Mucosa of descending colon (tissue), 3 donors: ENCODE results near the gene SMAD5. TPM values are rescaled to one million over a fixed set of nuclear protein-coding genes. Genes with fewer than 3 reads are reported as not detected.

Source experiments
- ATAC-seq: fragments of 200-7000 bp; cut with Tn5 transposase; one replicate; pipeline ENCODE4 v1.9.1; 2020; ENCODE audit warnings: mild to moderate bottlenecking, moderate library complexity
- DNase-seq, 3 donors: peaks; one replicate each; pipeline ENCODE4 v3.0.0-alpha.2; 2020
- H3K36me3 ChIP-seq: fragments of 200-600 bp; one replicate; pipeline ENCODE4 v1.8.0; 2021; ENCODE audit warnings: low read depth, mild to moderate bottlenecking
- H3K4me1 ChIP-seq: fragments of 200-600 bp; one replicate; pipeline ENCODE4 v1.8.0; 2021; ENCODE audit warnings: low read depth, mild to moderate bottlenecking
- H3K4me3 ChIP-seq: fragments of 200-600 bp; one replicate; pipeline ENCODE4 v1.8.0; 2021; ENCODE audit warnings: mild to moderate bottlenecking
- H3K9me3 ChIP-seq: fragments of 200-600 bp; one replicate; pipeline ENCODE4 v1.8.0; 2021; ENCODE audit warnings: mild to moderate bottlenecking
- intact Hi-C, 2 donors: fragments of 100-400 bp; cut with DNase I in 1 of 2; cut with micrococcal nuclease in 1 of 2; formaldehyde crosslinking; loops; one replicate each; pipeline versions ENCODE4 v1.11.0 to v1.11.1; 2022; cut with DNase I, micrococcal nuclease
- total RNA-seq, 3 donors: library from RNA; stranded (reverse); fragmentation: NEBNext Ultra II Directional in 2 of 3; extraction: Animal tissue kit (Norgen Biotek cat#: 25700) in 2 of 3; gene quantifications; one replicate each; pipeline versions ENCODE4 v1.2.1 to v1.2.4, GENCODE V29; 2021 to 2023
- TF ChIP-seq, protein P1 (sequence below): fragments of 200-600 bp; IDR thresholded peaks from one replicate; pipeline ENCODE4 v1.8.0; 2022; ENCODE audit warnings: antibody characterized with exemption, mild to moderate bottlenecking
- donor health status: DM: no; HTN: no; CAD: no; lungs with moderate emphysema.
- donor health status: DM: no; HTN: no; CAD: no.
- donor health status: DM: no; HTN: yes; CAD: no.

Gene SMAD5
- total RNA-seq, 3 donors from 2014 or later, result 39.7 to 79.8 (median 42.0) TPM

DNA sequence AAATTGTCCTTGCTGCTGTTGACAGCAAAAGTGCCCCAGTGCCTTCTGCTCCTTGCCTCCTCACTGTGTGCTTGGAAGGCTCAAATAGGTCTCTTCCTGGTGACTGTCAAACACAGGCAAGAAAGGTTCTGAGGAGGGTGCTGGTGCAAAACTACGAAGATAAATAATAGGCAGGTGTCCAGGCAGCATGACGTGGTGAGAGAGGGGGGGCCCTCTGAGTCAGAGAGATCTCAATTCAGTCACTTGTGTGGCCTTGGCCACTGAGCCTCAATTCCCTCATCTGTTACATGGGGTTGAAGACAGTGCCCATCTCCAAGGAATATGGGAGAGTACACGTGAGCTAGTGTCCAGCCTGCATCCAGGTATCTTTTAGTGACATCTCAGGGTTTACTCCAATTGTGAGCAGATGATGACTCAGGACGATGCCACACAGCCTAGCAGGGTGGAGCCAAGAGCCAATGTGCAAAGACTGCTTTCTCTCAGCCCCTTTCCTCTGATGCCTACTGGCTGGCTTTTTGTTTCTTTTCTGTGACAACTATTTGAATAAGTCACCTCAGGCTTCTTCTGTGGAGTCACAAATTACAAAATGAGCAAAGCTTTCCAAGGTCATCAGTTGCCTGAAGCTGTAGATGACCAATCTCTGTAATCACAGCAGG lies 90.1 kb downstream of the SMAD5 start:
- H3K9me3 ChIP-seq, result no peaks in the 10 kb centered on the region
- no peak overlapping the region for H3K4me3 ChIP-seq
- H3K4me1 ChIP-seq, result no peaks in the 10 kb centered on the region
- intact Hi-C loops, result no loop called here
- TF ChIP-seq, protein P1, sequence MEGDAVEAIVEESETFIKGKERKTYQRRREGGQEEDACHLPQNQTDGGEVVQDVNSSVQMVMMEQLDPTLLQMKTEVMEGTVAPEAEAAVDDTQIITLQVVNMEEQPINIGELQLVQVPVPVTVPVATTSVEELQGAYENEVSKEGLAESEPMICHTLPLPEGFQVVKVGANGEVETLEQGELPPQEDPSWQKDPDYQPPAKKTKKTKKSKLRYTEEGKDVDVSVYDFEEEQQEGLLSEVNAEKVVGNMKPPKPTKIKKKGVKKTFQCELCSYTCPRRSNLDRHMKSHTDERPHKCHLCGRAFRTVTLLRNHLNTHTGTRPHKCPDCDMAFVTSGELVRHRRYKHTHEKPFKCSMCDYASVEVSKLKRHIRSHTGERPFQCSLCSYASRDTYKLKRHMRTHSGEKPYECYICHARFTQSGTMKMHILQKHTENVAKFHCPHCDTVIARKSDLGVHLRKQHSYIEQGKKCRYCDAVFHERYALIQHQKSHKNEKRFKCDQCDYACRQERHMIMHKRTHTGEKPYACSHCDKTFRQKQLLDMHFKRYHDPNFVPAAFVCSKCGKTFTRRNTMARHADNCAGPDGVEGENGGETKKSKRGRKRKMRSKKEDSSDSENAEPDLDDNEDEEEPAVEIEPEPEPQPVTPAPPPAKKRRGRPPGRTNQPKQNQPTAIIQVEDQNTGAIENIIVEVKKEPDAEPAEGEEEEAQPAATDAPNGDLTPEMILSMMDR, result no peak
- ATAC-seq (no peak), DNase-seq (no peak)
- H3K36me3 ChIP-seq, result no peaks in the 10 kb centered on the region

DNA sequence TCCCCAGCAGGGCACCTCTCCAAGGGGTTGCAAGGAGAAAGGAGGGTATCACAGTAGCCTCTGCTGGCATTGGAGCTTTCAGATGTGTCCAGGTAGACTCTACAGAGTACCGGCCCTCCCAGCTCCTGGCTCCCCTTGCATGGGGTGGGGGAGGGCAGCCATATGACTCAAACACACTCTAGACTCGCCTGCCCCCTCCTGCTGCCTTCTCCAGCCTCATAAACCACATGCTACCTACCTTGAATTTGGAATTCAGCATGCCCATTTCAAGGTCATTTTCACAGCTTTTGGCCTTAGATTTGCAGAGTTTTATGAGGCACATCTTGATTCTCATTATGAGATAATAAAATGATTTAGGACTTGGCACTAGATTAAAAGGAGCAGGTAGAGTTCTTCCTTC lies 93.2 kb downstream of the SMAD5 start:
- Histone ChIP-seq H3K4me1 (no peaks in the 10 kb centered on the region), H3K36me3 (no peaks in the 10 kb centered on the region), H3K4me3 (no peak overlapping the region), H3K9me3 (no peaks in the 10 kb centered on the region)
- TF ChIP-seq, protein P1, result no peak
- DNase-seq, result no peak
- peak; percentile 22 for ATAC-seq
- intact Hi-C loops, result no loop called here

DNA sequence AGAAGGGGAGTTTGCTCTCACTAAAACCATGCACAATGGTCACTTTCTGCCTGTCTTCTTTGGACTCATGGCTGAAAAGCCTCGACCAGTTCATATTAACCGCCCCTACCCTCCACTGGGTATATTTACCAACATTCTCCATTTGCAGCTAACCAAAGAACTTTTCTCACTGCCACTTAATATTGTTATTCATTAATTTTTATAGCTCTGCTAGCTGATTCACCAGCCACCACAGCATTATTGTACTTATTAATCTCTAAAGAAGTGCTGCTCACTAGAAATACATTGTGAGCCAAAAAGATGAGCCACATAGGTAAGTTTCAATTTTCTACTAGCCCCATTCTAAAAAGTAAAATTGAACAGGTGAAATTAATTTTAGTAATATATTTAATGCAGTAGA lies 93.8 kb downstream of the SMAD5 start:
- no peaks in the 10 kb centered on the region for H3K4me1 ChIP-seq
- DNase-seq (no peak), ATAC-seq (no peak)
- TF ChIP-seq, protein P1, result no peak
- no peak overlapping the region for H3K4me3 ChIP-seq
- H3K9me3 ChIP-seq, result no peaks in the 10 kb centered on the region
- no peaks in the 10 kb centered on the region for H3K36me3 ChIP-seq
- intact Hi-C loops, result no loop called here

DNA sequence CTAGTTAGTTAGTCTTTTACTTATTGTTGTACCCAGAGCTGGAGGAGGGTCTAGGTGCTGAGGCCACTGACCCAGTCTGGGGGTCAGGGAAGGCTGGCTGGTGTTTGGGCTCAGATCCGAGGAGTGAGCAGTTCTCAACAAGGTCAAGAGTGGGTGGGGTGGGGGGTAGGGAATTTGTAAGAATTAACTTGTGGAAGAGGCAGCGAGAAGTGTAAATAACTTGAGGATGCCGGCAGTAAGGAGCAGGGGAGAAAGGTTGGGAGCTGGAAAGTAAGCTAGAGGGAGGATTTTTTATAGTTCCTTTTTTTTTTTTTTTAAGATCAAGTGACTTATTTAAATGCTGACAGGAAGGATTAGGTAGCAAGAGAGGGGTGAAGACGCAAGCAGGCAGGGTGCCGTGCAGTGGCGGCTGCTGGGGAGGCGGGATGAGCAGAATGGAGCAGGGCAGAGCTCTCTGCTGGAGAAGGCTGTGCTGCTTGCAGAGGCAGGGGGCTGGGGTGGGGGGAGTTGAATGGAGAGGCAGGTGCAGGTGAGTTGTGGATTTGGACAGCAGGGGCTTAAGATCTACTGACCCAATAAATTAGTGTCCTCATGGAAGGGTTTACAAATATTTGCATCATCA lies 95.6 kb downstream of the SMAD5 start:
- Histone ChIP-seq H3K36me3 (no peaks in the 10 kb centered on the region), H3K4me1 (no peaks in the 10 kb centered on the region), H3K4me3 (no peak overlapping the region), H3K9me3 (no peaks in the 10 kb centered on the region)
- TF ChIP-seq, protein P1, result no peak
- intact Hi-C loops, result no loop called here
- ATAC-seq (no peak), DNase-seq (no peak)

DNA sequence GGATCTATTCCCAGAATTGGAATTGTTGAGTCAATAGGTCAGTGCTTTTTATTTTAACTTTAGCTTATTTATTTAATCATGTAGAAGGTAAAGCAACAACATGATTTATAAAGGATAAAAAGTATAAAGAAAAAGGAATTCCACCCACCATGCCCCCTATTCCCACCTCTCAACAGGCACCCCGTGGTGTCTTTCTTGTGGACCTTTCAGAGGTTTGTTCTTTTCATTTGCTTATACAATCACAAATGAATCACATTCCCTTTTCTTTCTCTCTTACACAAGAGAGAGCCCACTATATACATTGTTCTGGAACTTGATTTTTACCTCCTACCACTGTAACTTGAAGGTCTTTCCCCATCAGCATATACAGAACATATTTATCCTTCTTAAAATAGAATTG lies 97.5 kb downstream of the SMAD5 start:
- no peaks in the 10 kb centered on the region for H3K36me3 ChIP-seq
- TF ChIP-seq, protein P1, result no peak
- intact Hi-C loops, result no loop called here
- no peaks in the 10 kb centered on the region for H3K4me1 ChIP-seq
- H3K4me3 ChIP-seq, result no peak overlapping the region
- no peaks in the 10 kb centered on the region for H3K9me3 ChIP-seq
- ATAC-seq, result no peak
- no peak for DNase-seq
